OCI-LY1 (cell line): ENCODE data around the gene BACH2.

ENCODE experiments used
- EZH2 ChIP-seq: fragments of 200-600 bp; sonication (generic), shearing (Covaris generic); IDR thresholded peaks from 2 replicates; pipeline ENCODE4 v1.8.0; 2017; ENCODE audit warnings: borderline replicate concordance, mixed run types, mild to moderate bottlenecking, antibody characterized with exemption, low read length, moderate library complexity, mixed read lengths
- TF ChIP-seq, protein P1 (sequence below): fragments of 200-600 bp; sonication (generic), shearing (Covaris generic); IDR thresholded peaks from 2 replicates; pipeline ENCODE4 v1.5.1; 2017; ENCODE audit warnings: mild to moderate bottlenecking, antibody characterized with exemption, low read length, moderate library complexity, mixed read lengths

DNA sequence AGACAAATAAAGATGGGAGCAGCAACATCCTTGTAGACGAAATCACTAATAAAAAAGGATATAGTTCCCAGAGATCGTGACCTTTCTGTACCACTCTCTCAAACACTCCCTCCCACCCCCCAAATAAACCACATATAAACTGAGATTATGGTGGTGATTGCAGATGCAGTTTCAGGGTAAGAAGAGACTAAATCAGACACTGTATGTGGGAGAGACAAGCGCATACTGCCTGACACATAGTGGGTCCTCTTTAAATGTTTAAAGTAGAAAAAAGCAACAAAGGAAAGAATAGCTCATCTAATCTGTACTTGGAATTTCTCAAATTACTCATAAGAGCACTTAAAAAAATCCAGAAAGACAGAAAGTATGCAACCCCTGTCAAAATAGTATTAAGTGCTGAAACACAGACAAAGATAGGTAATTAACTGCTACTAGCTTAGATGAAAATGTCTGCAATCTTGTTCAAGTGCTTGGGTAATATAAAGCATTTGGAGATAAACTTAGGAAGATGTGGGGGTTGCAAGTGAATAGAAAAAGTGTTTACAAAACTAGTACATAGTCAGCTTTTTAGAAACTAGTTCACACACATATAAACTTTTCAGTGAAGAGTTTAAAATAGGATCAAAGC lies 151.6 kb downstream of the BACH2 start:
- TF ChIP-seq, protein P1, sequence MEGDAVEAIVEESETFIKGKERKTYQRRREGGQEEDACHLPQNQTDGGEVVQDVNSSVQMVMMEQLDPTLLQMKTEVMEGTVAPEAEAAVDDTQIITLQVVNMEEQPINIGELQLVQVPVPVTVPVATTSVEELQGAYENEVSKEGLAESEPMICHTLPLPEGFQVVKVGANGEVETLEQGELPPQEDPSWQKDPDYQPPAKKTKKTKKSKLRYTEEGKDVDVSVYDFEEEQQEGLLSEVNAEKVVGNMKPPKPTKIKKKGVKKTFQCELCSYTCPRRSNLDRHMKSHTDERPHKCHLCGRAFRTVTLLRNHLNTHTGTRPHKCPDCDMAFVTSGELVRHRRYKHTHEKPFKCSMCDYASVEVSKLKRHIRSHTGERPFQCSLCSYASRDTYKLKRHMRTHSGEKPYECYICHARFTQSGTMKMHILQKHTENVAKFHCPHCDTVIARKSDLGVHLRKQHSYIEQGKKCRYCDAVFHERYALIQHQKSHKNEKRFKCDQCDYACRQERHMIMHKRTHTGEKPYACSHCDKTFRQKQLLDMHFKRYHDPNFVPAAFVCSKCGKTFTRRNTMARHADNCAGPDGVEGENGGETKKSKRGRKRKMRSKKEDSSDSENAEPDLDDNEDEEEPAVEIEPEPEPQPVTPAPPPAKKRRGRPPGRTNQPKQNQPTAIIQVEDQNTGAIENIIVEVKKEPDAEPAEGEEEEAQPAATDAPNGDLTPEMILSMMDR: no peak
- TF ChIP-seq EZH2: no peak
